ENCODE data around the gene PSAP.

The PSAP gene

GRCh38 chr10:71782221-71782916 lies 68.7 kb downstream of the PSAP start:
- no peak for DNase-seq

DNA sequence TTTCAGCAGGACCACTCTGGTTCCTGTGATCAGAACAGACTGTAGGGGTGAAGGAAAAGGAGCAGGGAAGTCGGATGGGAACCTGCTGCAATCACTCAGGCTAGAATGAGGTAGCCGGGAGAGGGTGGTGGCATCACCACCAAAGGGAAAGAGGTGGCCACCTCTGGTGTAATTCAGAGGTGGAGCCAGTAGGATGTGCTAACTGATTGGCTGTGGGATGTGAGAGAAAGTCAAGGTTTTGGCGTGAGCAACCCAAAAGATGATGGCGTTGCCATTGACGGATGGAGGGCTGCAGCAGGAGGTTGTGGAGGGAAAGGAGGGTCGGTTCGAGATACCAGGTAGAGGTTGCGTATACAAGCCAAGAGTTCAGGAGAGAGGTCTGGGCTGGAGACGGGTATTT lies 70.3 kb downstream of the PSAP start:
- no peak for DNase-seq

GRCh38 chr10:71780156-71780555 lies 70.9 kb downstream of the PSAP start:
- no peak for DNase-seq

- DNase-seq, result no peak
Observed at GRCh38 chr10:71779641-71780040, 71.4 kb downstream of the PSAP start.

DNA sequence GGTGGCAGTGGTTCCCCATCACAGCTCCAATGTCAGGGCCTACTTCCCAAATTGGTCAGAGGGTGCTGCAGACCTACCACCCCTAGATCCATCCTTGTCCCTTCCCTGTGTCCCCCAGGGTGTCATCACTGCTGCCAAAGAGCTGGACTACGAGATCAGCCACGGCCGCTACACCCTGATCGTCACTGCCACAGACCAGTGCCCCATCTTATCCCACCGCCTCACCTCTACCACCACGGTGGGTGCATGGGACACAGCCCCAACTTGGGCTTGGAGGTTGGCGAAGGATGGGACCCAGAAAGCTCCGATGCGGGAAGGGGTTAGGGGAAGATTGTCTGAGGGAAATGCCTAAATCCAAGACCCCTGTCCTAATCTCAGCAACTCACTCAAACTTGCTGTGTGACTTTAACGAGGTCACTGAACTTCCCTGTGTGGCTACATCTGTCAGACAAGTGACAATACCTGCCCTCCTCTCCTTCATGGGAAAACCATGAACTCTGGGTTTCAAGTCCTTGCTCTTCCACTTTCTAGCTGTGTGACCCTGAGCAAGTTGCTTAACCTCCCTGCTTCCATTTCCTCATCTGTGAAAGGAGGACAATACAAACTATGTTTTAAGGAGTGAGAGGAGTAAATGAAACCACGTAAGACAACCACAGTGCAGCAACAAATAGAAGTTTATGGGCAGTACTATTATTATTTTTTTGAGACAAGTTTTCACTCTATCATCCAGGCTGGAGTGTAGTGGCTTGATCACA lies 72.8 kb downstream of the PSAP start:
- DNase-seq, result no peak

DNA sequence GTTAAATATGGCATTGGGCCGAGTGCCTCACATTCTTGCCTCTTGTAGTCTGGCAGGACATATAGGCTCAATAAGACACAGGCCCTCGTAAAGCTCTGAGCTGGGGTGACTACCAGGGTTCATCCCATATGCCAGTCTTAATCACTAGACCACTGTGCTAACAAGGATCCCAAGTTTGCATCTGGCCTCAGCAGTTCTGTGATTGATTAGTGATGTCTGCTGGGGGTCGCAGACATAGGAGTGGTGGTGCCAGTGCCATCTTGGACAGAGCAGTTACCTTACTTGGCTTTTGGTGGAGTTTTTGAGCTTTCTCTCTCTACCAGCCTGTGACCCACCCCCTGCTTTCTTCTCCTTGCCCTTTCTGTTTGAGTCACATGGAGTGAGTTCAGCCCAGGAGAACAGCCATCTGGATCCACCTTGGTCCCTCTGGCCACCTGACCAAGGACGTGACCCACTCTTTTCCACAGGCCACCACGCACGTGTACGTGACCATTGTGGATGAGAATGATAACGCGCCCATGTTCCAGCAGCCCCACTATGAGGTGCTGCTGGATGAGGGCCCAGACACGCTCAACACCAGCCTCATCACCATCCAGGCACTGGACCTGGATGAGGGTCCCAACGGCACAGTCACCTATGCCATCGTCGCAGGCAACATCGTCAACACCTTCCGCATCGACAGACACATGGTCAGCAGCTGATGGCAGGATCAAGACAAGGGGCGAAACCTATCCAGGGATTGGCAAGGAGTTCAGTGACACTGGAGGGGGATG lies 73.7 kb downstream of the PSAP start:
- no peak for DNase-seq

DNA sequence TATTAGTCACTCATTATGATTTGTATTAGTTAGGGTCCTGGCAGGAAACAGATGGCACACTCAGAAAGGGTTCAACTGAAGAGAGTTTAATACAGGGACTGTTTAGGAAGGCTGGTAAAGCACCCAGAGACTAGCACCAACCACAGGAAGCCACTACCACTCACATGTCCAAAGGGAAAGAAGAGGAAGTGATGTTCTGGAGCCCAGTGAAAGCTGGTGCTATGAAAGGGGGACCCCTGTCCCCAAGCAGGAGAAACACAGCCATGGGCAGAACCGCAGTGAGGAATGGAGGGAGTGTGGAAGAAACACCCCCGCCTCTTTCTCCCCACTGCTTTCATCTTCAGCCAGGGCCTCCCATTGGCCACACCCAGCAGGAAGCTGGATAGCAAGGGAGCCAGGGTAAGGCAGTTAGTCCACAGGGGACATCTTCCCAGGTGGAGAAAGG lies 74.5 kb downstream of the PSAP start:
- no peak for DNase-seq

DNA sequence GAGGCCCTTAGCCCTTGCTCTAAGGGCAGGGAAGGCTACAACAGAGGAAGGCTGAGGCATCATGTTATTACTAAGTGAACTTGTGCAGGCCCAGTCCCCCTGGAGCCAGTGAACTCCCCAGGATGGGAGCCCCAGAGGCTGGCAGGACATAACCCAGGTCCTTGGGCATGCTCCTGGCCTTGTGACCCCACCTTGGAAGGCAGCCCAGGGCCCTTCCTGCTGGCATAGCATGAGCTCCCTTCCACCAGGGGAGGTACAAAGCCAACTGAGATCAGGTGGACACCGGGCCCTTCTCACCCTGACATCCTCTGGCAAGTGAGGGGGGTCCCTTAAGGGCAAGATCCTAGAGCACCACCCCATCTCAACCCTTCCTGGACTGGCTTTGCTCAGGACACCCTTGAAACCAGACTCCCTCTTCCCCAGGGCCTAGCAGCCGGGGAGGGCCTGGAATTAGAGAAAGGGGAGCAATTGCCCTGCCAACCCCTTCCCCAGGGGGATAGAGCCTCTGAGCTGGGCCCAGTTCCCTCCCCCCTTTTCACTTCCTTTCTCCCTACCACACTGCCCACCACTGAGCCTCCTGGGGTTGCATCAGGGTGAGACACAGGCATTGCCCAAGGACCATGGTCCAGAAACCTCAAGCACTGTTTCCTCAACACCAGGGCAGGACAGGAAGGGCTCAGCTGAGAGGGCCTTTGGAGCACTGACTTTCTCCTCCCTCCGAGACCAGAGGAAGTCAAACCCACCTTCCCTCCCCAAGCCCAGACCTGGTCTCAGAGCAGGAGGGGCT lies 75.9 kb downstream of the PSAP start:
- no peak for DNase-seq

DNA sequence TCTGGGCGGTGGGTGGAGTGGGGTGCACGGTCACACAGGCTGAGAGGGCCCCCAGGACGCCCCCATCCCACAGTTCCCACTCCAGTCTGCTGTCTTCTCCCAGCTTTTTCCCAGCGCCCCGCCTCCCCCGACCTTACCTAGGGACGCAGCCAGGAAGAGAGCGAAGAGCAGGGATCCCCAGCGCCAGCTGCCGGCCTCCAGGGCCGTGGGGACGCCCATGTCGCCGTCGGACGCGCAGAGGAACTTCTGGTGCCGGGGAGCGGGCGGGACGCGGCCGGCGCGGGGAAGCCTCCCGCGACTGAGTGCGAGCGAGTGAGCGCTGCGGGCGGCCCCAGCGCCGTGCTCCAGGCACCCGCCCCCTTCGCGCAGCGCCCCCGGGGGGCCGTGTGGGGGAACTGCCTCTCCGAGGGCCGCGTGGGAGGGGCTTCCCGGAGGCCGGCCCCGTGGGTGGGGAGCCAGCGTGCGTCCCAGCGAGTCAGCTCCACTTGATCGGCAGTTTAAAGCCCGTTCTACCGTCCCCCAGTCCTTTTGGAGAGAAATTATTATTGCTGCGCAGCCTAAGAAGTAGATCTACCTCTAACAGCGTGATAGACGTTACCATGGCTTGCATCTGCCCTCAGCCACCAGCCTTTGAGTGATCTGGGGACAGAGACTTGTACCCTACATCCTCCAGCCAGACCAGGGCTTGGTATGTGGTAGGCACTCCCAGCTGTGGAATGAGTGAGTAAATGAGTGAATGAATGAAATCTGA lies 77.7 kb downstream of the PSAP start, which contains the start of gene VSIR:
VSIR (minus strand) TSS at position 300 of the 751 bp plus-strand sequence; CDS start at position 219, 81 bp downstream.
- DNase-seq, result peak; percentile 96

DNA sequence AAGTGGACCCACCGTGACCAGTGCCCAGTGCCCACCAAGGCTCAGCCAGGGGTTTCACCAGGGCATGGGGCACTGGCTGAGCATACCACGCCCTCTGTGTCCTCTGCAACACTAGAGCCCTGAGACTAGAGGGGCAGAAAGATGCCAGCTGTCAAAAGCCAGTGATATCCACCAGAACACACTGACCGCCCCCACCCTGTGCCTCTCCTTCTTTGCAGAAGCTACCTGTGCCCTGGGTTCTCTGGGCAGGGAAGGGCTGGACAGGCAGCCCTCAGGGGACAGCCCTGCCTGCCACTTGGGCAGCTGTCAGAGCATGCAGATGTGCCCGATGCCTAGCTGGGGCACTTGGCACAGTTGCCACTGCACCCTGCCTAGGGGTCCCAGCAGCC lies 78.2 kb downstream of the PSAP start:
- DNase-seq, result no peak

GRCh38 chr10:71771821-71772617 lies 79.0 kb downstream of the PSAP start:
- peak; percentile 60 for DNase-seq

- no peak for DNase-seq
Observed at GRCh38 chr10:71771204-71771603, 79.8 kb downstream of the PSAP start.

GRCh38 chr10:71770789-71771188 lies 80.3 kb downstream of the PSAP start:
- no peak for DNase-seq

- no peak for DNase-seq
Observed at GRCh38 chr10:71770255-71770654, 80.8 kb downstream of the PSAP start.

GRCh38 chr10:71769279-71769823 lies 81.7 kb downstream of the PSAP start:
- DNase-seq, result no peak

GRCh38 chr10:71767420-71768035 lies 83.5 kb downstream of the PSAP start:
- DNase-seq, result no peak

- DNase-seq, result no peak
Observed at GRCh38 chr10:71766717-71767419, 84.2 kb downstream of the PSAP start.

Data from stimulated activated CD4-positive, alpha-beta T cell treated with anti-CD3 and anti-CD28 coated beads, Interleukin-4, amount 100 ng/mL, for 24 hours (primary cell).